HG03039 (cell line): ENCODE results near the gene DHX34.
"Not testable (repeated sequence)": the region's sequence is repeated elsewhere in the genome, so short reads cannot be mapped to it uniquely, and the experiment has no call there.

Experiments used
- ATAC-seq: cut with Tn5 transposase; IDR thresholded peaks from one replicate; pipeline ENCODE4 v1.9.1; 2021; ENCODE audit warnings: mild to moderate bottlenecking, moderate library complexity; ENCODE audit not compliant: unreplicated experiment

The DHX34 gene

DNA sequence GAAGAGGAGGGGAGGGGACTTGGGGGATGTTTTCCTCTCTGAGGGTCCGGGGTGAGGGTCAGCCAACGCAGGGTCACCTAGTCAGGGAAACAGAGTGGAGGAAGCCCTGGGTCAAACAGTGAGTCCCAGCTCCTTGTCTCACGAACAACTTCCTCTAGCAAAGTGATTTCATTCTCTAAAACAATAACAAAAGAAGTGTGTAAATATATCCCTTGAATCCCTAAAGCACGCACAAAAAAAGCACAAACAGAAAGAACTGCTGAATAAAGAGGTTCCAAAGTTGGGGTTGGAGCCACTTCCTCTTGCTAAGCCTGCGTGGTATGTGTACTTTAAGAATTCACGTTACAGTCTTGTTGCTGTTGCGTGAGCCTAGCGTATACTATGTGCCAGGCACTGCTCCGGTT is 18.6 kb upstream of the DHX34 start:
- no peak for ATAC-seq

DNA sequence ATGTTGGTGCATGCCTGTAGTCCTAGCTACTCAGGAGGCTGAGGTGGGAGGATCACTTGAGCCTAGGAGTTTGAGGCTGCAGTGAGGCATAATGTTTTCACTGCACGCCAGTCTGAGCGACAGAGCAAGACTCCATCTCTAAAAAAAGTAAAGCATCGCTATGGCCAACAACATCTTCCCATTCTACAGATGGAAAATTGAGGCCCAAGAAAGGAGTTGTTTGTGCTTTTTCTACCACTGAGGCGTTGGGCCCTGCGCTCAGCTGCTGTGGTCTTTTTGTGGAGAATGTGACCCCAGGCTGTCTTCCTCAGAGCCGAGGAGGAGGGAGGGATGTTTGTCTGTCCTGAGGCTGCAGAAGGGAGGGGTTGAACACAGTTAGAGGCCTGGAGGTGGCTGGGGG is 17.6 kb upstream of the DHX34 start:
- ATAC-seq = no peak

DNA sequence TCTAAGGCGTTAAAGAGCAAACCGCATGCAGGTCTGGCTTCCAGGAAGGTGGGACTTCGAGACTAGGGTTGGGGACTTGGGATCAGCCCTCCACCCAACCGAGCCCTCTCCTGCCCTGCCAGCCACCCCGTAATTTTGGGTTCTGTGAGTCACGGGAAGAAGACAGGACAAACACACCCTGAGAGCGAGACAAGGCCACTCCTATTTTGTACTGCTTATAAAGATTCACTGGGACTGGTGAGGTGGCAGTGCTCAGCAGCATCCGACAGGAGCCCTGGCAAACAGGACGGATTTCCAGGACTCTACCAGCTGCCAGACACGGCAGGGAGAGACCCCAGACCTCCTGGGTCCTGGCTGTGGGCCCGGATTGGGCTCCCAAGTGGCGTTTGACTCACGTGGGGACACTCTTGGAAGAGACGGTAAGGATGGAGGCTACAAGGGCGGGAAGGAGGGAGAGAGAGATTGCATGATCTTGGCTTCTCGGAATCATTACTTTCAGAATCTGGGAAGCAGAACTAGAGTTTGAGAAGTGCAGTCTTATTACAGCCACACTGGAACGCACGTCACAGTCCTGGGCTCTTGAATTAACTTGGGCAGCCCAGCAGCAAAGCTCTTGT is 17.1 kb upstream of the DHX34 start, which contains the start of gene C5AR2:
Gene C5AR2 (plus strand): TSS at position 245 of the 617 bp plus-strand sequence. CDS start 8,625 bp downstream, outside the sequence.
- ATAC-seq = no peak

DNA sequence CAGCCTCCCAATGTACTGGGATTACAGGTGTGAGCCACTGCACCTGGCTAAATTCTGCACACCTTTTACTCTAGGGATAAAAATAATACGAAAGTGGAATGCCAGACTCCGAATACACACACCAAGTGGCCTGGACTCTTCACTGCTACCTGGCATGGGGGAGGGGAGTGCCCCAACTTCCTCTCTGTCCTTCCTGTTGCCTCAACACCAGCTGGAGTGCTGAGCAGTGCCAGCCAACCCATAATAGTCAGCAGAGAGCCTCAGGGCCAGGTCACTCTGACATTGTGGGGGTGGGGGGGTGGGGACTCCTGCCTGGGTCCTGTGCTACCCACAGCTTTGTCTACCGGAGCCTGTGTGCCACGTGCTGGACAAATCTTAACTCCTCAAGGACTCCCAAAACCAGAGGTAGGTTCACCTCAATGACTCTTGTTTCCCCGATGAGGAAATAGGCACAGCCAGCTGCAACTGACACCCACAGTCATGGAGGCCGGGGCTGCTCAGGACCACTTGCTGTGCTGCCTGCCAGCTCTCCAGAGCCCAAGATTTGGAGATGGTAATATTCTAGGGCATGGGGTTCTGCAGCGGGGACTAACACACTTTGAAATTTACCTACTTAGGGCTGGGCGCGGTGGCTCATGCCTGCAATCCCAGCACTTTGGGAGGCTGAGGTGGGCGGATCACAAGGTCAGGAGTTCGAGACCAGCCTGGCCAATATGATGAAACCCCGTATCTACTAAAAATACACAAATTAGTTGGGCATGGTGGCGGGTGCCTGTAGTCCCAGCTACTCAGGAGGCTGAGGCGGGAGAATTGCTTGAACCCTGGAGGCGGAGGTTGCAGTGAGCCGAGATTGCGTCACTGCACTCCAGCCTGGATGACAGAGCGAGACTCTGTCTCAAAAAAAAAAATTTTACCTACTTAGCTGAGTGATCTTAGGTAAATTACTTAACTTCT is 12.1 kb upstream of the DHX34 start:
- not testable (repeated sequence) for ATAC-seq

DNA sequence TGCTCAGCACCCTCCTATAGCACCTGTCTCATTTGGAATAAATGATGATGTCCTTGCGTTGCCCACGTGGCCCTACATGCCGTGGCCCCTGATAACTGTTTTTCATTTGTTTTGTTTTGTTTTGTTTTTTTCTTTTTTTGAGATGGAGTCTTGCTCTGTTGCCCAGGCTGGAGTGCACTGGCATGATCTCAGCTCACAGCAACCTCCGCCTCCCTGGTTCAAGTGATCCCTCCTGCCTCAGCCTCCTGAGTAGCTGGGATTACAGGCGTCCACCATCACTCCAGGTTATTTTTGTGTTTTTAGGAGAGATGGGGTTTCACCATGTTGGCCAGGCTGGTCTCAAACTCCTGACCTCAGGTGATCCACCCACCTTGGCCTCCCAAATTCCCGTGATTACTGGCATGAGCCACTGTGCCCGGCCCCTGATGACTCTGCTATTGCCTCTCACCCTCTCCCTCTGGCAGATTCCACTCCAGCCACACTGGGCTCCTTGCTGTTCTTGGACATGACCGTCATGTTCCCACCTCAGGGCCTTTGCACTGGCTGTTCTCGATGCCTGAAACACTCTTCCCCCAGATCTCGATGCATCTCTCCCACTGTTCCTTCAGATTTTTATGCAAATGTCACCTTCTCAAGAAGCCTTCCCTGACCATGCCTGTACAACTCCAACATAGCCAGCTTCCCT is 9.8 kb upstream of the DHX34 start:
- ATAC-seq = no peak

DNA sequence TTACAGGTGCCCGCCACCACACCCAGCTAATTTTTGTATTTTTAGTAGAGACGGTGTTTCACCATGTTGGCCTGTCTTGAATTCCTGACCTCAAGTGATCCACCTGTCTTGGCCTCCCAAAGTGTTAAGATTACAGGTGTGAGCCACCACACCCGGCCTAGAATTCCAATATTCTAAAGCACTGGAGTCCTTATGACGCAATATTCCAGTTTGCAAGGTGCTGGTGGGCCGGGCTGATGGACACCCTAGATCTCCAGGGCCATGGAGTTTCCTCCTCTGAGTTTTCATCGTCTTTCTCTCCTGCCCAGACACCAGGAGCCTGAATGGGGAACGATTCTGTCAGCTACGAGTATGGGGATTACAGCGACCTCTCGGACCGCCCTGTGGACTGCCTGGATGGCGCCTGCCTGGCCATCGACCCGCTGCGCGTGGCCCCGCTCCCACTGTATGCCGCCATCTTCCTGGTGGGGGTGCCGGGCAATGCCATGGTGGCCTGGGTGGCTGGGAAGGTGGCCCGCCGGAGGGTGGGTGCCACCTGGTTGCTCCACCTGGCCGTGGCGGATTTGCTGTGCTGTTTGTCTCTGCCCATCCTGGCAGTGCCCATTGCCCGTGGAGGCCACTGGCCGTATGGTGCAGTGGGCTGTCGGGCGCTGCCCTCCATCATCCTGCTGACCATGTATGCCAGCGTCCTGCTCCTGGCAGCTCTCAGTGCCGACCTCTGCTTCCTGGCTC is 8.5 kb upstream of the DHX34 start:
- ATAC-seq = no peak

DNA sequence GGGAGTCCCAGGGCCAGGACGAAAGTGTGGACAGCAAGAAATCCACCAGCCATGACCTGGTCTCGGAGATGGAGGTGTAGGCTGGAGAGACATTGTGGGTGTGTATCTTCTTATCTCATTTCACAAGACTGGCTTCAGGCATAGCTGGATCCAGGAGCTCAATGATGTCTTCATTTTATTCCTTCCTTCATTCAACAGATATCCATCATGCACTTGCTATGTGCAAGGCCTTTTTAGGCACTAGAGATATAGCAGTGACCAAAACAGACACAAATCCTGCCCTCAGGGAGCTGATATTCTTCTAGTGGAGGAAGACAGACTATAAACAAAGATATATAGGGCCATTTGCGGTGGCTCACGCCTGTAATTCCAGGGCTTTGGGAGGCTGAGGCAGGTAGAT is 7.4 kb upstream of the DHX34 start:
- ATAC-seq = no peak

DNA sequence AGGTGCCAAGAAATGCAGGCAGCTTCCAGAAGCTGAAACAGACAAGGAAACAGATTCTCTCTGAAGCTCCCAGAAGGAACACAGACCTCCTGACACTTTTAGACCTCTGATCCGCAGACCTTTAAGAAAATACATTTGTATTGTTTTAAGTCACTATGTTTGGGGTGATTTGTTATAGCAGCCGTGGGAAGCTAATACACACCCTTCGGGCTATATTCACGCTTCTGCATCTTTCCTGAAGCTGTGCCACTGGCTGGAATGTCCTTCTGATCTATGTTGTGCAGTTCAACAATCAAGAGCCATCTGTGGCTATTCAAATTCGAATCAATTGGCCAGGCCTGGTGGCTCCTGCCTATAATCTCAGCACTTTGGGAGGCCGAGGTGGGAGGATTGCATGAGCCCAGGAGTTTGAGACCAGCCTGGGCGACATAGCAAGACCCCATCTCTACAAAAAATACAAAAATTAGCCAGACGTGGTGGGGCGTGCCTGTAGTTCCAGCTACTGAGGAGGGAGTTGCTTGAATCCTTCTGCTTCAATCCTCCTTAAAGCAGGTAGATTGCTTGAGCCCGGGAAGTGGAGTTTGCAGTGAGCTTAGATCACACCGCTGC is 5.8 kb upstream of the DHX34 start:
- ATAC-seq = no peak

DNA sequence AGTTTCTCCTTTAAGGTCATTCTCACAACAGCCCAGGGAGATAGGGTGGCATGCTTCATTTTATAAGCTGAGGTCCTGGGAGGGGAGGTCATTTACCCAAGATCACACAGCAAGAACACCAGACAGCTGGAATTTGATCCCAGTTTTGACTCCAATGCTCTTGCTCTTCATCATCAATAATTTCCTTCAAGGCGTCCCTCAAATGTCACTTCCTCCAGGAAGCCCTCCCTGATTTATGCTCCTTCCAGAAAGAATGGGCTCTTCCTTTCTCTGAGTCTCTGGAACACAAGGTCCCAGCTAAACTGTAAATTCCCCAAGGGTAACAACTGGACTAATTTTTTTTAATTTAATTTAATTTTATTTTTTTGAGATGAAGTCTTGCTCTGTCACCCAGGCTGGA is 4.7 kb upstream of the DHX34 start:
- no peak for ATAC-seq

DNA sequence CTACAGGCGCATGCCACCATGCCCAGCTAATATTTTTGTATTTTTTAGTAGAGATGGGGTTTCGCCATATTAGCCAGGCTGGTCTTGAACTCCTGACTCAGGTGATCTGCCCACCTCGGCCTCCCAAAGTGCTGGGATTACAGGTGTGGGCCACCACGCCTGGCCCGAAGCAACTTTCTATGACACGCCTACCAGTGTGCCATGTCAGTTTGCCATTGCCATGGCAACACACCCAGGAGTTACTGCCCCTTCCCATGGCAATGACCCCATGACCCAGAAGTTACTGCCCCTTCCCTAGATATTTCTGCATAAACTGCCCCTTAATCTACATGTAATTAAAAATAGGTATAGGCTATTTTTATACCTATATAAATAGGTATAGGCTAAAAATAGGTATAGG is 3.1 kb upstream of the DHX34 start:
- ATAC-seq = not testable (repeated sequence)

DNA sequence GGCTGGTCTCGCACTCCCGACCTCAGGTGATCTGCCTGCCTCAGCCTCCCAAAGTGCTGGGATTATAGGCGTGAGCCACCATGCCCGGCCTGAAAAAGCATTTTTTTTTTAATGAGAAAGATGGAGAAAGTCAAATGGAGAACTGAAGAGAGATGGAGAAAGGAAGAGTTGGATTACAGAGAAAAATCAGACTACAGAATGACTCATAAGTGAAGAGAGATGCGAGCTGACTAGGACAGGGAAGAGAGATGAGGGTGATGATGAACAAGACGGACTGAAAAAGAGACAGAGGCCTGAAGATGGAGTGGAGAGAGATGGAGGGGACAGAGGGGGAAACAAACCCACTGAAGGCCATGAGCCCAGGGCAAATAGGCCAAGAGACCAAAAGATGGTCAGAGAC is 1.5 kb downstream of the DHX34 start:
- ATAC-seq = no peak

DNA sequence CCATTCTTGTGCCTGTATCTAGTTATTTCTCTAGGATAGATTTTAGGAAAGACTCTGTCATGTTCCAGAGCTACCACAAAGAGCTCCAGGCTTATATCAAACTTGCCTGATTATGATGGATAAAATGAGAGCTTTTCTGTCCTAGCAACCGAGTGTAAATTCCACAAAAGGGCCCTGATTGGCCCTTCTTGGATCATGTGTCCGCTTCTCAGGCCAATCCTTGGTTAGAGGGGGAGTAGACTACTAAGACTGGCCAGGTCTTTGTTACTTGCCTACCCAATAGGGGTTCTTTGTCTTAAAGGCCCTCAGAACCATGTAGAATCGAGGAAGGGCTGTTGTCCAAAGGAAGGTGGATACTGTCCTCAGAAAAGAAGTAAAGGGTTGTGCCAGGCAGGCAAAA is 2.4 kb downstream of the DHX34 start:
- ATAC-seq = no peak

DNA sequence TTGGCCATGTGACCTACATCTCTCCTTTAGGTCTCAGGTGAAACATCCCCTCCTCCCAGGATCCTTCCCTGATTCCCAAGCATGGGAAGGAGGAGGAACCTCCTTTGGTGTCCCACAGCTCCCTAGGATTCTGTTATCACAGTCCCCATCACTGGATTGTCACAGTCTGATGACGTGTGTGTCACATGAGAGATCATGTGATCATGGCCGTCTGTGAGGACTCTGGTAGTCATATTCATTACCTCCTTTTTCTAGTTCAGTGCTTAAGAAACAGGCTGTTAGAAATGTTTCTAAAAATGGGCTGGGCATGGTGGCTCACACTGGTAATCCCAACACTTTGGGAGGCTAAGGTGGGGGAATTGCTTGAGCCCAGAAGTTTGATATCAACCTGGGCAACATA is 3.0 kb downstream of the DHX34 start:
- ATAC-seq = no peak

DNA sequence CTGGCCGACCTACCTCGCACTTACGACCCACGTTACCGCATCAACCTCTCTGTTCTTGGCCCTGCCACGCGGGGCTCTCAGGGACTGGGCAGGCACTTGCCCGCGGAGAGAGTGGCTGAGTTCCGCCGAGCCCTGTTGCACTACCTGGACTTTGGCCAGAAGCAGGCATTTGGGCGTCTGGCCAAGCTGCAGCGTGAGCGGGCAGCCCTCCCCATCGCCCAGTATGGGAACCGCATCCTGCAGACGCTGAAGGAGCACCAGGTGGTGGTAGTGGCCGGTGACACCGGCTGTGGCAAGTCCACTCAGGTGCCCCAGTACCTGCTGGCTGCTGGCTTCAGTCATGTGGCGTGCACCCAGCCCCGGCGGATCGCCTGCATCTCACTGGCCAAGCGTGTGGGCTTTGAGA is 4.2 kb downstream of the DHX34 start:
- no peak for ATAC-seq

DNA sequence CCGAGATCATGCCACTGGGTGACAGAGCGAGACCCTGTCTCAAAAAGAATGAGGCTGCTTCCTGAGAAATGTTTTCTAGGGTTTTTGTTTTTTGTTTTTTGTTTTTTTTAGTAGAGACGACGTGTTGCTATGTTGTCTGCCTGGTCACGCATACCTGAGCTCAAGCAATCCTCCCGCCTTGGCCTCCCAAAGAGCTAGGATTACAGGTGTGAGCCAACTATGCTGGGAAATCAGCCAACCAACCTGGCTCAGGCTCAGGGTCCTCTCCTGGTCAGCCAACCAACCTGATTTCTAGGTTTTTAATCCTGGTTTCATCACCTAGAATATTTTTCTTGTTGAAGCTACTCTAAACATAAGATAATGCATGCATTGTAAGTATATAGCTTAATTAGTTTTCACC is 7.8 kb downstream of the DHX34 start:
- ATAC-seq = no peak

DNA sequence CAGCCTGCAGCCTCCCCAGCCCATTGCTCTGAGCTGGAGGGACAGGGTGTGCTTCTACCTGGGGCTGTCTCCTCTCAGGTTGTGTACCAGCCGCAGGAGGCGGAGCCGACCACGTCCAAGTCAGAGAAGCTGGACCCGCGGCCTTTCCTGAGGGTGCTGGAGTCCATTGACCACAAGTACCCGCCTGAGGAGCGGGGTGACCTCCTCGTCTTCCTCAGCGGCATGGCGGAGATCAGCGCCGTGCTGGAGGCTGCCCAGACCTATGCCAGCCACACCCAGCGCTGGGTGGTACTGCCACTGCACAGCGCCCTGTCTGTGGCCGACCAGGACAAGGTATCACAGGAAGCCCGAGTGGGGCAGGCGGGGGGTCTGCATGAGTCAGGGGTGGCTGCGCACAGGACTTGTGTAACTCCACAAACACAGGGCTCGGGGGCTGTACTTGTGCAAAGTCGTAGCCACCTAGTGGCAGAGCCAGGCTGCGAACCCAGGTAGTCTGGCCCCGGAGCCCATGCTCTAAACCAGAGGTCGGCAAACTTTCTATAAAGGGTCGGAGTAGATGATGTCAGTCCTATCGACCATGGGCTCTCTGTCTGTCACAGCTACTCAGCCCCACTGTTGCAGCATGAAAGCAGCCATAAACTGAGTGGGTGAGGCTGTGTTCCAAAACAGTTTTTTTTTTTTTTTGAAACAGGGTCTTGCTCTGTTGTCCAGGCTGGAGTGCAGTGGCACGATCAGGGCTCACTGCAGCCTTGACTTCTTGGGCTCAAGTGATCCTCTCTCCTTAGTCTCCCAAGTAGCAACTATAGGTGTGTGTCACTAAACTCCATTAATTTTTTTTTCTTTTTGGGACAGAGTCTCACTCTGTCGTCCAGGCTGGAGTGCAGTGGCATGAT is 8.9 kb downstream of the DHX34 start:
- no peak for ATAC-seq

DNA sequence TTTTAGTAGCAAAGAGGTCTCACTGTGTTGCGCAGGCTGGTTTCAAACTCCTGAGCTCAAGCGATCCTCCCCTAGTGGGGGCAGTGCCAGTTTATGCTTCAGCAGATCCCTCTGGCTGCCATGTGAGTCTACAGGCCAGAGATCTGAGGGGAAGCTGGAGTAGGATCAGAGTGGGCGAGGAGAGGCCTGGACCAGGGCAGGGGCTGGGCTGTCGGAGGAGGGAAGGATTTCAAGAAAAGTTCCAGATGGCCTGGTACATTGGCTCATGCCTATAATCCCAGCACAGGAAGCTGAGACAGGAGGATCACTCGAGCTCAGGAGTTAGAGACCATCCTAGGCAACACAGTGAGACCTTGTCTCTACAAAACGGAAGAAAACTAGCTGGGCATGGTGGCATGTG is 9.8 kb downstream of the DHX34 start:
- no peak for ATAC-seq

DNA sequence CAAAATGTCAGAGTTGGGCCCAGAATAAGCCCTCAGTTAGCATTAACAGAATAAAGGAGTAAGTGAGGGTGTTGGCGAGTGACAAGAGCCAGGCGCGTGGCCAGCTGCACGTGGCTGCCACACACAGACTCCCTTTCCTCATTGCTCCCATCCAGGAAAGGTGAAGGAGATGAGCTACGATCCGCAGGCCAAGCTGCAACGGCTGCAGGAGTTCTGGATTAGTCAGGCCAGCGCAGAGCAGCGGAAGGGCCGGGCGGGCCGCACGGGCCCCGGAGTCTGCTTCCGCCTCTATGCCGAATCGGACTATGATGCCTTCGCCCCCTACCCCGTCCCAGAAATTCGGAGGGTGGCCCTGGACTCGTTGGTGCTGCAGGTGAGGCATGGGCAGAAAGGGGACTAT is 13.2 kb downstream of the DHX34 start:
- ATAC-seq = no peak

DNA sequence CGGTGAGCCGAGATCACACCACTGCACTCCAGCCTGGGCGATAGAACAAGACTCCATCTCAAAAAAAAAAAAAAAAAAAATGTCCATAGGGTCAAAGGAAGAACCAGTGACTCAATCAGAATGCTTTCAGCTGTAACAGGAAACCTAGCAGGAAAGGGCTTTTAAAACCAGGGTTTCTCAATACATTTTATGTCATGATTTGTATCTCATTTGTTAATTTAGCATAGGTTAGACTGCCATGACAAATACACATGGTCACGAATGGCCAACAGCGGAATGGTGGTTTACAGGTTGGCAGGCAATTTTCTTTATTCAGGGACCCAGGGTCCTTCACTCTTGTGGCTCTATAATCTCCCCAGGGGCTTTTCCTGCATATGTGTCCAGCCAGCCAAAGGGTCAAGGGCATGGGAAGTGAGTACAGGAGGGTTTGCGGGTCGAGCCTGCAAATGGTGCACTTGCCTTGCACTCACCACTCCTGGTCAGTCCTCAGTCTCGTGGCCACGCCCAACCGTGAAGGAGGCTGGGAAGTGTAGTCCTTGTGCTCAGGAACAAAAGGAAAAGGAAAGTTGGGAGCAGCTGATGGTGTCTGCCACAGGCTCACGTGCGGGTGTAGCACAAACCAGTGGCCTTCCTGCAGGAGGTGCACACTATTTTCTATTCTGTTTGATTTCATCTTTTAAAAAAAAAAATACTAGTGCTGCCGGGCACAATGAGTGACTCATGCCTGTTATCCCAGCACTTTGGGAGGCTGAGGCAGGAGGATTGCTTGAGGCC is 14.8 kb downstream of the DHX34 start:
- ATAC-seq = no peak
